GM18498 (cell line): ENCODE results near the gene NDUFV2.
A peak's percentile ranks its signal among the peaks of the same experiment; 100 is the strongest.
"Not testable (repeated sequence)": the region's sequence is repeated elsewhere in the genome, so short reads cannot be mapped to it uniquely, and the experiment has no call there.

ENCODE experiments used
- ATAC-seq: cut with Tn5 transposase; IDR thresholded peaks from one replicate; pipeline ENCODE4 v1.9.1; 2021; ENCODE audit warnings: mild to moderate bottlenecking, moderate library complexity; ENCODE audit not compliant: unreplicated experiment

NDUFV2 gene

GRCh38 chr18:9088727-9089126, 13.8 kb upstream of the NDUFV2 start:
- ATAC-seq = not testable (repeated sequence)

DNA sequence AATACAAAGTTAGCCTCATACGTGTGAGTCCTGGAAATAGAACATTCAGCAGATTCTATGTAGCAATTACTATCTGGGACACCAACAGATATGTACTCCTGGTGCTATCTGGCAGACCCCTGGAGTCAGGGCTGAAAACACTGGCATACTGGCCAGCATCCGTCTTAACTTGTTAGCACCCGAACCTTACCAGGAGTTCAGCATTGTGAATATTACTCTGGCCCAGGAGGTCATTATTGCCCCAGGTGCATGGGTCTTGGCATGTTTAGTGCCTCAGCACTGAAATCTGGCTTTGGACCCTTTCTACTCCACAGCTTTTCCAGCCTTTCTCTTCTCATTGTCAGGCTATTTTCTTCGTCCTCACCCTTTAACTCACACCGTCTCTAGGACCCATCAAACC, 11.9 kb upstream of the NDUFV2 start:
- ATAC-seq = no peak

- no peak for ATAC-seq
Observed at GRCh38 chr18:9091066-9091476, 11.4 kb upstream of the NDUFV2 start.

- no peak for ATAC-seq
Observed at GRCh38 chr18:9092665-9093064, 9.8 kb upstream of the NDUFV2 start.

DNA sequence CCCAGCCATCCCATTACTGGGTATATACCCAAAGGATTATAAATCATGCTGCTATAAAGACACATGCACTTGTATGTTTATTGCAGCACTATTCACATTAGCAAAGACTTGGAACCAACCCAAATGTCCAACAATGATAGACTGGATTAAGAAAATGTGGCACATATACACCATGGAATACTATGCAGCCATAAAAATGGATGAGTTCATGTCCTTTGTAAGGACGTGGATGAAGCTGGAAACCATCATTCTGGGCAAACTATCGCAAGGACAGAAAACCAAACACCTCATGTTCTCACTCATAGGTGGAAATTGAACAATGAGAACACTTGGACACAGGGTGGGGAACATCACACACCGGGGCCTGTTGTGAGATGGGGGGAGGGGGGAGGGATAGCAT, 9.4 kb upstream of the NDUFV2 start:
- ATAC-seq = not testable (repeated sequence)

- ATAC-seq = no peak
Observed at GRCh38 chr18:9094307-9095226, 7.9 kb upstream of the NDUFV2 start.

DNA sequence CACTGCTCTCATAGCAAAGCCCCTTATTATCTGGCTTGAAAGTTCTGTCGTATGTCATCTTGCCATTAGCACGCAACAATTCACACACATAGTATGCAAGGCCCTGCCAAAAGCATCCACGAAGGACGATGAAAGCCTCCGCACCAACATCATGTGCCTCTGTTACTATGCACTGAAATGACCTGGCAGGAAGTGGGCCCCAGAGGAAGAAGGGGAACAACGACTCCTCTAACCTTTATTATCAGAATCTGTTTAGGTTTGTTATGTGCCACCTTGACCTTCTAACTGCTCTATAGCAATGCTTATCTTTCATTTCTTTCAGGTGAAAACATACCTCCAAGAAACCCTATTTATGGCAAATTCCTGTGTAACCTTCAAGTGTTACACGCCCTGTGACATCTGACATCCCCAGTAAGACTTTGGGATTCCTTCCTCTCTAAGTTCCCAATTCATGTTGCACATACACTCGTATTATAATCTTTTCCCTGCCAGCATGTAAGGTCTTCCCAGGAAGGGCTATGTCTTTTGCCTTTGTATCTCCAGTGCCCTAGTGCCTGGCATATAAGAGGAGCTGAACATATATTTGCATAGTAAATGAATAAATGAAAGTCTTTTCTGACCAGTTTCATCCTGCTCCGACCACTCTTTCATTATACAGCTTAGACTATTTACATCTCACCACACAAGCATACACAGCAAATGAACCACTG, 7.0 kb upstream of the NDUFV2 start:
- ATAC-seq = peak; percentile 93

- ATAC-seq = no peak
Observed at GRCh38 chr18:9096007-9096371, 6.5 kb upstream of the NDUFV2 start.

DNA sequence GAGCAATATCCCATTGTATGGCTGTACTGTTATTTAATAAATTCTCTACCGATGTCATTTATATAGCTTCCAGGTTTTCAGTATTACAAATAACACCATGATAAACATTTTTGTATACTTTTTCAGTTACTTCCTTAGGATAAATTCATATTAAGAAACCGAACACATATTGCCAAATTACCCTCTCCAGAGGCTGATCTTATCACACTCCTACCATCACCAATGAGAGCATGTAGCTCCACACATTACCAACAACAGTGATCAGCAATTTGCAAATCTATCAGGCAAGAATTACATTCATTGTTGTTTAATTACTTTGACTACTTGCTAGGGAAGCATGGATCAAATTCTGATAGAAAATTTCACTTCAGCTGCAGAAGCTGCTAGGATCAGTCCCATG, 5.8 kb upstream of the NDUFV2 start:
- ATAC-seq = no peak

GRCh38 chr18:9097349-9097748, 5.2 kb upstream of the NDUFV2 start:
- ATAC-seq = no peak

DNA sequence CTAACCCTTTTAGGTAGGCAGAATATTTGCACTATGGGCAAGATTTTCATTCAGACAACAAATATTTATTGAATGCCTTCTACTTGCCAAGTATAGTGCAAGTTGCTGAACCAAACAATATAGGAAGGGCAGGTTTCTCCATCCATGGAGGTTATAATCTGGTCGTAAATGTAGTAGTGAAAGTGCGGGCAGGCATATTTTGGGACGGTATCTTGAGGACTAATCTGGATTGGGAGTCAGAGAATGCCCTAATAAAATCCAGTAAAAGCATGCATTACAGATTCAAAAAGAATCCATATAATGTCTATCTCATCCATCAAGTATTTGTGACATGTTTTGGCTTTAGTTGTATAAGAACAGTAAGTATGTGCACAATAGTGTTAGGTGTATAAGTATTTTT, 1.7 kb upstream of the NDUFV2 start:
- ATAC-seq = no peak

DNA sequence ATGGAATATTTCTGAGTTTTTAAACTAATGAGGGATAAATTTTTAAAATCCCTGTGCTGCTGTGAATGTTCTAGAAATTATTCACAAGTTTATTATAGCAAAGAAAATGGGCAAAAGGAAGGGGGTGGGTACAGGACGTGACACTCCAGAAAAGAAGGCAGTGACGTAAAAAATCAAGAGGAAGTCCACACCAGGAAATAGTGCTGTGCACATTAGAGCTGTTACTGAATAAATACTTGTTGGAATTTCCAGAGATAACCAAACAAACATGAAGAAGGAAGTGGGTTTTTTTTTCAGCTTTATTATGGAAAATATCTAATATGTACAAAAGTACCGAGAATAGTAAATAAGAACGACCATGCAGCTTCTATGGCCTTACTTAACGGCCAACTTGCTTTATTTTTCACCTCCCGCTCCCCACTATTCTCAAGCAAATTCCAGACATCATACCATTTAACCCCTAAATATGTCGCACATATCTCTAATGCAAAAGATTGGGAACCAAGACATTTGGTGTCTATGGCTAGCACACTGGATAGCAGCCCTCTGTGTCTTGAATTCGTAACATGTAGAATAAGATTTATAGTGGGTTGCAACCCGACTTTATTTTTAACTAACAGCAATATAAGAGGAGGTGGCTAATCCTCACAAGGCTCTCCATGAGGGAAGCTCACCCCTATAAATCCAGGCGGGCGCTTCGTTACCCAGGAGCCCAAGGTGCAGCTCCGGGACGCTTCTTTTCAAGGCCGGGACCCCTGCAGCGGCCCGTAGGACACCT, 580 bp upstream of the NDUFV2 start:
- peak; percentile 12 for ATAC-seq

DNA sequence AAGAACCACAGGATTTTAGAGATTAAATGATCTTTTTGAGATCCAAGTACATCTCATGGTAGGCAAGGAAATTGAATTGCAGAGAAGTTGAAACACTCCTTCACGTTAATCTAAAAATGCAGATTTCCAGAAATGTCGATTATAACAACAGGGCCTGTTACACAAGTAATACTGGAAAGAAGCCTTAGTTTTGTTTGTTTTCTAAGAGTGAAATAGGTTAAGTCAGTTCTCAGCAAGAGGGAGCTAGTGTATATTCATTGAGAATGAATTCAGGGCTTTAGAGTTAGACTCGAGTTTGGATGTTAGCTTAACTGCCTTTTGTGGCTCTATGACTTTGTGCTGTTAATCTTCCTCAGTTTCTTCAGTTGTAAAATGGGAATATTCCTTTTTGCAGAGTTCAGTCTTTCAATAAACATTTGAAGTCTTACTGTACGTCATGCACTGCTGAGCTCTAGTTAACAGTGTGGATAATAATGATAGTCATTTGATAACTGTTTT, 926 bp downstream of the NDUFV2 start:
- ATAC-seq = no peak

DNA sequence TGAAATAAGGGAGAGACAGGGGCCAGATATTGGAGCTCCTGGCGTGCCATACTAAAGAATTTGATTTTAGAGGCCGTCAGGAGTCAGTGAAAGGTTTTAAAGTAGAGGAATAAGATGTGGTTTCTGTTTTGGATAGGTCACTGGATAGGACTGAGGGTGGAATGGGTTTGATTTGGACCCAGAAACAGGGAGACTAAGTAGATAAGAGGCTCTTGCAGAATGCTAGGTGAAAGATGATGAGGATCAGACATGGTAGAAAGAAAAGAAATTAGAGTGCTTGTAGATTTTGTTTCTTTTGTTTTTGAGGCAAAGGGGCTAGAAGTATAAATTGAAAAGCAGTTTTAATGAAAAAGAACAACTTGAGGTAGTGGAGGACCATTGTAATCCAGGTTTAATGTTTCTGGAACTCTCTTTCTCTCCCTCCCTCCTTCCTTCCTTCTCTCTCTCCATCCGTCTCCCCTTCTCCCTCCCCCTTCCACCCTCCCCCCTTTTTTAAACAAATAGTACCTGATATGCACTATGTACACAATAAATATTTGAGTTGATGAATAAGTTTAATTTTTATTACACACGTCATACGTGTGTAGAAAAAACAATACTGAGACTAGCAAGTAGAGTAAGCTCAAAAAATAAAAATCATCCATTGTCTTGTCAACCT, 1.9 kb downstream of the NDUFV2 start:
- ATAC-seq = no peak

DNA sequence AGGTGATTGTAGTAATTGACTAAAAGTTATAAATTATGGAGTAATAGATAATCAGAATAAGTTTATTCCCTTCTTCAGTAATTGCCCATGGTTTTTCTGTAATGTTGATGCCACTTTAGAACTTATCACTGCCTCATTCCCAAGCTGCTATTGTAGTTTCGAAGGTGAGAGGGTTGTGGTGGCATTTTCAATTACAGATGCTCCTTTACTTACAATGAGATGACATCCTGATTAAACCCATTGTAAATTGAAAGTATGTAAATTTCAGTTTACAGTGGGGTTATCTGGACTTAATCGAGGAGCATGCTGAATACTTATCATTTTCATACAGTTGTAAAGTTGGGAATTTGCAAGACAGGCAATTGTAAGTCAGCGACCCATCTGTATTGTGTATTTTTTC, 2.9 kb downstream of the NDUFV2 start:
- ATAC-seq = no peak

GRCh38 chr18:9106094-9106493, 3.6 kb downstream of the NDUFV2 start:
- ATAC-seq = no peak

GRCh38 chr18:9106800-9107584, 4.5 kb downstream of the NDUFV2 start:
- ATAC-seq = no peak

- no peak for ATAC-seq
Observed at GRCh38 chr18:9108911-9109310, 6.4 kb downstream of the NDUFV2 start.

DNA sequence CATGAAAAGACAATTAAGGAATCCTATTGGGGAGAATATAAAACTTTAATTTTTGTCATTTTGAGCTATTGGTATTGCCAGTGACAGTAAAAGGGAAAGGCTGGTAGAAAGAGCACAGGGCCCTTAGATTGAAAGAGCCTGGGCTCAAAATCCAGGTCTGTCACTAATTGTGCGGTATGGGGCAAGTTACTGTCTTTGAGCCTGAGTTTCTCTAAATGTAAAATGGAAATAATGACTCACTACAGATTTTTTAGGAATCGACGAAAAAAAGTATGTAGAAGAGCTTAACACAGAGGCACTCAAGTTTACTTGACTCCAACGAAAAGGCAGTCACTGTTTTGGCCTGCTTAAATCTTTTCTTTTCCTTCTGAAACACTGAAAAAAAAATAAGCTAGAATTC, 7.0 kb downstream of the NDUFV2 start:
- no peak for ATAC-seq
